HG03457 (cell line): ENCODE measurements around the gene LETM1.

Experiments
- ATAC-seq: cut with Tn5 transposase; IDR thresholded peaks from one replicate; pipeline ENCODE4 v1.9.1; 2021; ENCODE audit warnings: moderate number of reproducible peaks; ENCODE audit not compliant: unreplicated experiment

Gene LETM1

DNA sequence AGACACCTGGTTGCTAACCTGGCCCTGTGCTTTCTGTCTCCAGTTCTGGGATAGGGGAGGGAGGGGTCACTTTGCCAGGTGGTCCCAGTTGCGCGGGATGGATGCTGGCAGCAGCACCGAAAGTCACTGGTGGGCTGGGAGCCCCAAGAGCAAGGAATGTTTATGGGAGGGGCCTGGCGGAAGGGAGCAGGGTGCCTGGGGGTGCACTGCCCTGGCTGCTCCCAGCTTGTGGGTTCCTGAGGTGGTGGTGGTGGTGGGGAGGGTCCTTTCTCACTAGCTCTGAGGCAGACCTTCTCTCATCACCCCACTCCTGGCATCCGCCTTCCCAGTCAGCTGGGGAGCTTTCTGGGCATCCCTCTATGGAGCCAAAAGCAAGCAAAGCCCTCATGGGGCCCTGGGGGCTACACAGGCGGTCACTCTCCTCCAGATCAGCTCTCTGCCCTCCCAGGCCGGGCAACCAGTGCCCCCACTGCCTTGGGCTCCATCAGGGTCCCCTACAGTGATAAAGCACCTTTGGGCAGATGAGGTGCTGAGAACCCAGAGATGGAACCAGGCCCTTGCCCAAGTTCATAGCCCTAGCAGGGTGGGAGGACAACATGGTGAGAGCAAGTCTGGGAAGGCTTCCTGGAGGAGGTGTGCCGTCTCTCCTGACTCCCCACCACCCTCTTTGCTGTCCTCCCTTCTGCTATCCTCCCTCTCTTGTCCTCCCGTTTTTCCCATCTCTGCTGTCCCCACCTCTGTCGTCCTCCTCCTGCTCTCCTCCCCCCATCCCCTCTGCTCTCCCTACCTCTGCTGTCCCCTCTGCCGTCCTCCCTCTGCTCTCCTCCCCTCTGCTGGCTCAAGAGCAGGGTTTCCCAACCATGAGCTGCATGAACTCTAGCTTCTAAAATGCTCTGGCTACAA is 46.9 kb downstream of the LETM1 start:
- no peak for ATAC-seq

DNA sequence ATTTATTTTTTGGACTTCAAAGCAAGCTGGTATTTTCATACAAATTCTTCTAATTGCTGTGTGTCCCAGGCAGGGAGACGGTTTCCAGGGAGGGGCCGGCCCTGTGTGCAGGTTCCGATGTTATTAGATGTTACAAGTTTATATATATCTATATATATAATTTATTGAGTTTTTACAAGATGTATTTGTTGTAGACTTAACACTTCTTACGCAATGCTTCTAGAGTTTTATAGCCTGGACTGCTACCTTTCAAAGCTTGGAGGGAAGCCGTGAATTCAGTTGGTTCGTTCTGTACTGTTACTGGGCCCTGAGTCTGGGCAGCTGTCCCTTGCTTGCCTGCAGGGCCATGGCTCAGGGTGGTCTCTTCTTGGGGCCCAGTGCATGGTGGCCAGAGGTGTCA is 47.6 kb downstream of the LETM1 start:
- ATAC-seq: no peak

DNA sequence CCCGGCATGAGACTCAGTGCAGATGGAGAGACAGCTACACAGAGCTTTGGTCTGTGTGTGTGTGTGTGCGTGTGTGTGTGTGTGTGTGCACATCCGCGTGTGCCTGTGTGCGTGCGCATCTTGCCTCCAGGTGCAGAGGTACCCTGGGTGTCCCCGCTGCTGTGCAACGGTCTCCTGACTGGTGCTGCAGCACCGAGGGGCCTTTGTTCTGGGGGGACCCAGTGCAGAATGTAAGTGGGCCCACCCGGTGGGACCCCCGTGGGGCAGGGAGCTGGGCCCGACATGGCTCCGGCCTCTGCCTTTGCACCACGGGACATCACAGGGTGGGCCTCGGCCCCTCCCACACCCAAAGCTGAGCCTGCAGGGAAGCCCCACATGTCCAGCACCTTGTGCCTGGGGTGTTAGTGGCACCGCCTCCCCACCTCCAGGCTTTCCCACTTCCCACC is 48.6 kb downstream of the LETM1 start:
- no peak for ATAC-seq

DNA sequence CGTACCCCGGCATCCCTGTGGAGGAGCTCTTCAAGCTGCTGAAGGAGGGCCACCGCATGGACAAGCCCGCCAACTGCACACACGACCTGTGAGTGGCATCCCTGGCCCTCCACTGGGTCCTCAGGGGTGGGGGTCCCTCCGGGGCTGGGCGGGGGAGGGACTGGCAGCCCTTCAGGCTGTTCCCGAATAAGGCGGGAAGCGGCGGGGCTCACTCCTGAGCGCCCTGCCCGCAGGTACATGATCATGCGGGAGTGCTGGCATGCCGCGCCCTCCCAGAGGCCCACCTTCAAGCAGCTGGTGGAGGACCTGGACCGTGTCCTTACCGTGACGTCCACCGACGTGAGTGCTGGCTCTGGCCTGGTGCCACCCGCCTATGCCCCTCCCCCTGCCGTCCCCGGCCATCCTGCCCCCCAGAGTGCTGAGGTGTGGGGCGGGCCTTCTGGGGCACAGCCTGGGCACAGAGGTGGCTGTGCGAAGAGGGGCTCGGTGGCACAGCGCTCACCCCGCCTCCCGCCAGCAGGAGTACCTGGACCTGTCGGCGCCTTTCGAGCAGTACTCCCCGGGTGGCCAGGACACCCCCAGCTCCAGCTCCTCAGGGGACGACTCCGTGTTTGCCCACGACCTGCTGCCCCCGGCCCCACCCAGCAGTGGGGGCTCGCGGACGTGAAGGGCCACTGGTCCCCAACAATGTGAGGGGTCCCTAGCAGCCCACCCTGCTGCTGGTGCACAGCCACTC is 49.2 kb downstream of the LETM1 start:
- no peak for ATAC-seq

DNA sequence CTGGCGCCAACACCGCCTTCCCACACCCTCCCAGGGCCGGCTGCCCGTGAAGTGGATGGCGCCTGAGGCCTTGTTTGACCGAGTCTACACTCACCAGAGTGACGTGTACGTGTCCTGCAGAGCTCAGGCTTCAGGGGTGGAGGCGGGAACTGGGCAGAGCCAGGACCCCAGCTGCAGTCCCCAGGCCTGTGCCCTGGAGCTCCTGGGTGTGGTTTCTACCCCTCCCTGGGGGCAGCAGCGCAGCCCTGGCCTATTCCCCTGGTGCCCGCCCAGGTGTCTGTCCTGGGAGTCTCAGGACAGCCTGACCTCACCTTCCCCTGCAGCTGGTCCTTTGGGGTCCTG is 49.8 kb downstream of the LETM1 start:
- no peak for ATAC-seq

DNA sequence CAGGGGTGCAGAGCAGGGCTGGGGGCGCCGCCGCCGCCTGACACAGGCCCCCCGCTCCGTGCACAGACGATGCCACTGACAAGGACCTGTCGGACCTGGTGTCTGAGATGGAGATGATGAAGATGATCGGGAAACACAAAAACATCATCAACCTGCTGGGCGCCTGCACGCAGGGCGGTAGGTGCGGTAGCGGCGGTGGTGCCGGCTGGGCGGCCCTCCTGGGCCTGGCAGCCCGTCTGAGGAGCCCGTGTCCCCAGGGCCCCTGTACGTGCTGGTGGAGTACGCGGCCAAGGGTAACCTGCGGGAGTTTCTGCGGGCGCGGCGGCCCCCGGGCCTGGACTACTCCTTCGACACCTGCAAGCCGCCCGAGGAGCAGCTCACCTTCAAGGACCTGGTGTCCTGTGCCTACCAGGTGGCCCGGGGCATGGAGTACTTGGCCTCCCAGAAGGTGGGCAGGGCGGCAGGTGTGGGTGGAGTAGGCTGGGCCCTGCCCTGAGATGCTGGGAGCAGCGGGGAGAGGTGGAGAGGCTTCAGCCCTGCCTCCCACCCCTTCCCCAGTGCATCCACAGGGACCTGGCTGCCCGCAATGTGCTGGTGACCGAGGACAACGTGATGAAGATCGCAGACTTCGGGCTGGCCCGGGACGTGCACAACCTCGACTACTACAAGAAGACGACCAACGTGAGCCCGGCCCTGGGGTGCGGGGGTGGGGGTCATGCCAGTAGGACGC is 50.3 kb downstream of the LETM1 start:
- ATAC-seq: no peak

DNA sequence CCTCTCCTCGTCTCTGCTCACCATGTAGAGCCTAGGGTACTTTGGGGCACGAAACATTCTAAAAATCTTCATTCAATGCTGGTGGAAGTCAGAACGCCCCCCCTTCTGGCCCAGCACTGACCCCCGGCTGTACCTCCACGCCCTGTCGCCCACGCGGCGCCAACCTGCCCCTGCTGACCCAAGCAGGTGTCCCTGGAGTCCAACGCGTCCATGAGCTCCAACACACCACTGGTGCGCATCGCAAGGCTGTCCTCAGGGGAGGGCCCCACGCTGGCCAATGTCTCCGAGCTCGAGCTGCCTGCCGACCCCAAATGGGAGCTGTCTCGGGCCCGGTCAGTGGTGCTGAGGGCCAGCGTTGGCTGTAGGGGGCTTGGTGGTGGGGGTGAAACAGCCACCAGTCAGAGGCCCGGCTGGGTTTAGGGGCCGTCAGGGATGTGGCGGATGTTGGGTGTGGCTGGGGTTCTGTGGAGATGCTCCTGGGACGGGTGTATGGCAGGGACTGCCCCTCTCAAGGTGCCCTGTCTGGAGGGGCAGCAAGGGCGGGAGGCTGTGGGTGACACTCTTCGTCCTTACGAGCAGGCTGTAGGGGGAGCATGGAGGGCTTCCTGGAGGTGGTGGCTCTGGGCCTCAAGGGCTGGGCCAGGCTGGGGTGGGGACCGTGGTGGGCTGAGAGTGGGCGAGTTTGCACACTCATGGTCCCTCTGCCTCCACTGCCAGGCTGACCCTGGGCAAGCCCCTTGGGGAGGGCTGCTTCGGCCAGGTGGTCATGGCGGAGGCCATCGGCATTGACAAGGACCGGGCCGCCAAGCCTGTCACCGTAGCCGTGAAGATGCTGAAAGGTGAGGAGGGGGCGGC is 51.1 kb downstream of the LETM1 start:
- no peak for ATAC-seq

DNA sequence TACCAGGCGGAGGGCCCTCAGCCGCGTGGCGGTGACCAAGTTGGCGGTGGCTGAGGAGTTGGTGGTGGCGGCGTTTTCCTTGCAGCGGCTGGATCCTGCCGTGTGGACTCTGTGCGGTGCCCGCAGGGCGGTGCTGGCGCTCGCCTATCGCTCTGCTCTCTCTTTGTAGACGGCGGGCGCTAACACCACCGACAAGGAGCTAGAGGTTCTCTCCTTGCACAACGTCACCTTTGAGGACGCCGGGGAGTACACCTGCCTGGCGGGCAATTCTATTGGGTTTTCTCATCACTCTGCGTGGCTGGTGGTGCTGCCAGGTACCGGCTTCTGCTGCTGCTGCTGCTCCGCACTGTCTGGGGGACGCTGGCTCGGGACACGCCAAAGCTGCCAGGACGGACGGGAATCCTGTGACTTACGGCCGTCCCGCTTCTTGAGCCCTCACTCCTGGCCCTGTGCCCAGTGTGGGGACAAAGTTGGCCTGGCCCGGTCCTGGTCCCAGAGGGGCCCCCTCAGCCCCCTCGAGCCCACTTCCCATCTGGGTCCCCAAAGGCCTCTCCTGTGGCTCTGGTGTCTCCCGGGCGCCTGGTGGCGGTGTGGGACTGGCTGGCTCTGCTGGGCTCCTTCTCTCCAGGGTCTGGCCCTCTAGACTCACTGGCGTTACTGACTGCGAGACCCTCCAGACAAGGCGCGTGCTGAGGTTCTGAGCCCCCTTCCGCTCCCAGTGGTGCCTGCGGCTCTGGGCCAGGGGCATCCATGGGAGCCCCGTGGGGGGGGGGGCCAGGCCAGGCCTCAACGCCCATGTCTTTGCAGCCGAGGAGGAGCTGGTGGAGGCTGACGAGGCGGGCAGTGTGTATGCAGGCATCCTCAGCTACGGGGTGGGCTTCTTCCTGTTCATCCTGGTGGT is 52.2 kb downstream of the LETM1 start:
- no peak for ATAC-seq

DNA sequence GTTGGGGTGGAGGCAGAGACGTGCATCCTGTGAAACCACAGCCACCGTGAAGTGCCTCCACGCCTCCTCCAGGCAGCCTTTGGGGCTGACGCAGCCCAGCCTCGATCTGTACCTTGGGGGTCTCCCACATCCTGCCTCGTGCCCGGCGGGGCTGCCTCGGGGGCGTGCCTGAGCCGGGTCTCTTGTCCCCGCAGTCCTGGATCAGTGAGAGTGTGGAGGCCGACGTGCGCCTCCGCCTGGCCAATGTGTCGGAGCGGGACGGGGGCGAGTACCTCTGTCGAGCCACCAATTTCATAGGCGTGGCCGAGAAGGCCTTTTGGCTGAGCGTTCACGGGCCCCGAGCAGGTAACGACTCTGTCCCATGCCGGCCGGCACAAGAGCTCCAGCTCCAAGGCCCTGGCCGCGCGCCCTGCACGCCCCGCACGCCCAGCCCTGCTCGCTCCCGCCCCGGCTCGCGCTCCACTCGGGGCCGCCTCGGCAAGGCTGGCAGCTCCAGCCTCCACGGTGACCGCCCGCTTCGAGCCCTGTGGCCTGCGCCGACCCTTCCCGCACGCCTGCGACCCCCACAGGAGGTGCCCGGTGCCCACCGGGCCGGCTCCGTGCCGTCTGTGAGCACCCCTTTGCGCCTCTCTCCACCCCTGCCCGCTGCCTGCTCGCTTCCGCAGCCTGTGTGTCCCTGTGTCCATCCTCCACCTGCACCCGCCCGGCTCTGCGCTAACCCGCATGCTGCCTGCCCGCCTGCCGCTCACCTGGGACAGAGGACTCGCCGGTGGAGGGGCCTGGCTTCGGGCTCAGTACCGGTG is 53.0 kb downstream of the LETM1 start:
- no peak for ATAC-seq

DNA sequence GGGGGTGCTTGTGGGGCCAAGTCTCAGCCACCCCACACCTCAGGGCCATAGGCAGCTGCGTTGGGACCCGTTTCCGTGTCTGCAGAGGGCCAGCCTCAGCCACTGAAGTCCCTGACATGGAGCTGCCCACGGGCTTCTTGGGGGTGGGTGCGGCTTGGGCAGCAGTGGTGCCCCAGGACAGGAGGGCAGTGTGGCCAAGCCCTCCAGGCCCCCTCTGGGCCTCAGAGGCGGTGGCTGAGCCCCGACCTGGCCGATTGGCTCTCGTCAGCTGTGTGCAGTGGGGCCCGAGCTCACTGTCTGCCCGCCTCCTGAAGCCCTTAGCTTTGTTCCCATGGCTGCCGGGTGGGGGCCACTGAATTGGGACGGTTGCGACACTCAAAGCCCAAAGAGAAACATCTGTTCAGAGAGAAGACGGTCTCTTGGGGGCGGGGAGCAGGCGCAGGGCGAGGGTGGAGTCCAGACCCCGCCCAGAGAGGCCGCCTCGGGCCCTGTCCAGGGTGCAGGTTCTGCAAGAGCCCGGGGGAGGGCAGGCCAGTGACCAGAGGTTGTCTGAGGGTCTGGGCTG is 53.7 kb downstream of the LETM1 start:
- no peak for ATAC-seq

DNA sequence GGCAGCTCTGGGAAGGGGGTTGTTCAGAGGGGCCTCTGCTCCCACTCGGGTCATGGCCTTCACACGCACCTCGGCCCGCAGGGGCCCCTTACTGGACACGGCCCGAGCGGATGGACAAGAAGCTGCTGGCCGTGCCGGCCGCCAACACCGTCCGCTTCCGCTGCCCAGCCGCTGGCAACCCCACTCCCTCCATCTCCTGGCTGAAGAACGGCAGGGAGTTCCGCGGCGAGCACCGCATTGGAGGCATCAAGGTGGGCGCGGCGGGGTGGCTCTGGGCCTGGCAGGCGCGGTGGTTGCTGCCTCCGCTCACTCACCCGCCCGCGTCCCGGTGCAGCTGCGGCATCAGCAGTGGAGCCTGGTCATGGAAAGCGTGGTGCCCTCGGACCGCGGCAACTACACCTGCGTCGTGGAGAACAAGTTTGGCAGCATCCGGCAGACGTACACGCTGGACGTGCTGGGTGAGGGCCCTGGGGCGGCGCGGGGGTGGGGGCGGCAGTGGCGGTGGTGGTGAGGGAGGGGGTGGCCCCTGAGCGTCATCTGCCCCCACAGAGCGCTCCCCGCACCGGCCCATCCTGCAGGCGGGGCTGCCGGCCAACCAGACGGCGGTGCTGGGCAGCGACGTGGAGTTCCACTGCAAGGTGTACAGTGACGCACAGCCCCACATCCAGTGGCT is 54.5 kb downstream of the LETM1 start:
- no peak for ATAC-seq

DNA sequence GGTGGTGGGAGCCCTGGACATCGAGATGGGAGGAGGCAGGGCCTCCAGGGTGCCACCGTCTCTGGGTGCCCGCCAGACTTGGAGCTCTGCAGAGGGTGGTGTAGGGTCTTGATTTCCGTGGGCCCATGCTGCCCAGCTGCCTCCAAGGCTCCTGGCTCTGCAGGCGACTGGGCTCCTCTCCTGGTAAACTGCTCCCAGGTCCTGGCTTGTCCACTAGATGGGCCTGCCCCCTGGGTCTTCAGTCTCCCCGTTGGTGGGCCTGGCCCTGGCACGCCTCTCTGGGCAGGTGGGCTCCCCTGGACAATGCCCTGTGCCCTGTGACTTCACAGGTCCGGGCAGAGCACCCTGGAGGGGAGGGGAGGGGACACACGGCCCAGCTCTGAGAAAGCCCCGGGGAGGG is 55.2 kb downstream of the LETM1 start:
- ATAC-seq: no peak

DNA sequence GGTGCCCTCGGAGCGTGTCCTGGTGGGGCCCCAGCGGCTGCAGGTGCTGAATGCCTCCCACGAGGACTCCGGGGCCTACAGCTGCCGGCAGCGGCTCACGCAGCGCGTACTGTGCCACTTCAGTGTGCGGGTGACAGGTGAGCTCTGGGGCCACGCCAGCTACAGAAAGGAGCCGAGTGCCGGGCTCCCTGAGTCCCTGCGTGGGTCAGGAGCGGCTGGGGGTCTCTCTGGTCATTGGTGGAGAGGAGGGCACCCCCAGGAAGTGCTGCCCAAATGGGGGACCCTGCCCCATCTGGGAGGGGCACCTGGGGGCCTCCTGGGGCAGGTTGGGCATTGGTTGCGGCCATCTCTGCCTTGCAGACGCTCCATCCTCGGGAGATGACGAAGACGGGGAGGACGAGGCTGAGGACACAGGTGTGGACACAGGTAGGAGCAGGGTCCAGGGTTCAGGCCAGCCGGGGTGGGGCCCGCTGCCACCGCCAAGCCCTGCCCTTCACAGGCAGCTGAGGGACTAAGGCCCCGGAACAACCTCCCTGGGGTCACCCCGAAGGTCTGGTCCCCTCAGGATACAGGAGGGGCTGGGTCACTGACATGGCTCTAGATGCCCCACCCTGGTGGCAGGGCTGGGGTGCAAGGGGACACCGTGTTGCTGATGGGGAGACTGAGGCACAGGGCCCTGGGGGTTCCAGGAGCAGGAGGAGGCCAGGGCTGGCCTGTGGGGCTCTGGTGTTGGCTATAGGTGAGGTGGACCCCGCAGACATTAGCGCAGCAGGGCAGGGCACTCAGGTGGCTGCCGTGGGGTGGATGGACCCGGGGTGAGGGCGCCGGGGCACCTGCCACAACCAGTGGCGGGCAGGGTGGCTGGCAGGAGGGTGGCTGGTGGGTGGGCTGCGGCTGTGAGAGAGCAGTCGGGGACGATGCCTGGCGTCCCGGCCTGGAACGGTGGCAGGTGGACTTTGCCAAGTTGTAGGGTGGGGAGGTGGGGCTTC is 56.3 kb downstream of the LETM1 start:
- no peak for ATAC-seq

DNA sequence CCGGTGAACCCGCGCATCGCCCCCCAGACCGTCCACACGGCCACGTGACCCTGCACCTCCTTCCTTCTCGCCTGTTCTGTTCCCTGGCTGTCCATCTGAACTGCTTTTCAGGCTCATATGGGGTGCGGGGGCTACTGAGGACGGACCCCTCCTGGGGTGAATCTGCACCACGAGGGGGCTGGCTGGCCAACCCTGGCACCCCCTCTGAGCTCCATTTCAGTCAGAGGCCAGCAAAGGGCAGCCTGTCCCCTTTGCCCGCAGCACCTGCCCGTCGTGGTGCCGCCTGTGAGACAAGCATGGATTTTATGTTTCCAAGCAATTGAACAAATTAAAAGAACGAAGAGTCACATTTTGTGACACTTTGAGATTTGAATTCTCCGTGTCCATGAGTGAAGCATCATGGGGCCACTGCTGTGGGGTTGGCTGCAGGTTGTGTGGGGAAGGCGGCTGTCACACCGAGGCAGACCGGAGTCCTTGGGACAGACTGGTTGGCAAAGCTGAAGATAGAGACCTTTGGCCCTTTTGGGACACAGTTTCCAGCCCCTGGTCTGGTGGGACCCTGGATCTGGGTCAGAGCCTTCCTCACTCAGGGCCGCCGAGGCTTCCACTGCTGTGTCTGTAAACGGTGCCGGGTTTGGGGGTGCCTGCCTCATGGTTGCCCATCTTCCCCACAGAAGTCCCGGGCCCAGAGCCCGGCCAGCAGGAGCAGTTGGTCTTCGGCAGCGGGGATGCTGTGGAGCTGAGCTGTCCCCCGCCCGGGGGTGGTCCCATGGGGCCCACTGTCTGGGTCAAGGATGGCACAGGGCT is 57.2 kb downstream of the LETM1 start:
- no peak for ATAC-seq

DNA sequence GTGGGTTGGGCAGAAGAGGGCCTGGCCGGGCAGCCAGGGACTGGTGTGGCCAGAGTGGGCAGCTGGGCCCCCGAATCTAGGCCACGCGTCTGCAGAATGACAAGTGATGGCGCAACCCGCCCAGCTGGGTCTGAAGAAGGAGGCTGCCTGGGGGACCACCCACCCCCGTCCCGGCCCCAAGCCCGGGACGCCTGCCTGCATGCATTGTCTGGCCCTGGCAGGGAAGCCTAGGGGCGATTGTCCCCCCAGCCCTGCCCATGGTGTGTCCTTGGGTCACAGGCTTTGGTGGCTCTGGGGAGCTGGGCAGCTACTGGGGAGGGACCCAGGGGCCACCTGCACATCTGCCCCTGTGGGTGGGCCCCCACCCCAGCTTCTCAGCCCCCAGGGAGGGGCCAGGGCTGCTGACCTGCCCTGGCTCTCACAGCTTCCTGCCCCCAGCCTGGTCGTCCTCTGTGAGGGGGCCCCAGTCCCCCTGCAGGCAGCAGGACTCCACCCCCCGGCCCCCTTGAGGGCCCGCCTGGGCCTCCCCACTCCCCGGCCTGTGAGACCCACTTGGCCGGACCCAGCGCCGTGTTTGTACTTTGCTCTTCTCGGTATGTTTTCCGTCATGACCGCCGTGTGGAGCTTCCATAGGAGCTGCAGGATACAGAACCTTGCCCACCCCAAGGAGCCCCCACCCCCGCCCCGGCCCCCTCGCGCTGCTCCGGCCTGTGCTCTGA is 57.9 kb downstream of the LETM1 start:
- ATAC-seq: no peak
